Omental fat pad (tissue), 4 donors: ENCODE results near the gene KBTBD12. TPM values are rescaled to one million over a fixed set of nuclear protein-coding genes. Genes with fewer than 3 reads are reported as not detected.

Source experiments
- ATAC-seq: fragments of 150-250 bp; one replicate; pipeline ENCODE4 v1.9.1; 2016; ENCODE audit warnings: mild to moderate bottlenecking, moderate library complexity; ENCODE audit not compliant: low FRiP score
- DNase-seq: peaks from one replicate; pipeline ENCODE4 v3.0.0-alpha.2; 2019; ENCODE audit warnings: low spot score
- total RNA-seq, 4 donors: library from RNA; depleted of rRNA; stranded (reverse); fragments of >200 nt; gene quantifications; one replicate each; pipeline ENCODE4 v1.1.0, GENCODE V29; 2016
- TF ChIP-seq, protein P1 (sequence below), 3 donors: fragments of 450-650 bp; IDR thresholded peaks; one replicate each; pipeline ENCODE4 v1.5.1; 2016 to 2017; ENCODE audit warnings: antibody characterized with exemption in 3 of 3, mild to moderate bottlenecking in 3 of 3, moderate library complexity in 2 of 3

KBTBD12 gene
- total RNA-seq, 4 donors from 2014 or later, result 0.48 to 1.9 (median 0.60) TPM

- peak; percentile 13 for ATAC-seq
- no peak for DNase-seq
- TF ChIP-seq, protein P1, sequence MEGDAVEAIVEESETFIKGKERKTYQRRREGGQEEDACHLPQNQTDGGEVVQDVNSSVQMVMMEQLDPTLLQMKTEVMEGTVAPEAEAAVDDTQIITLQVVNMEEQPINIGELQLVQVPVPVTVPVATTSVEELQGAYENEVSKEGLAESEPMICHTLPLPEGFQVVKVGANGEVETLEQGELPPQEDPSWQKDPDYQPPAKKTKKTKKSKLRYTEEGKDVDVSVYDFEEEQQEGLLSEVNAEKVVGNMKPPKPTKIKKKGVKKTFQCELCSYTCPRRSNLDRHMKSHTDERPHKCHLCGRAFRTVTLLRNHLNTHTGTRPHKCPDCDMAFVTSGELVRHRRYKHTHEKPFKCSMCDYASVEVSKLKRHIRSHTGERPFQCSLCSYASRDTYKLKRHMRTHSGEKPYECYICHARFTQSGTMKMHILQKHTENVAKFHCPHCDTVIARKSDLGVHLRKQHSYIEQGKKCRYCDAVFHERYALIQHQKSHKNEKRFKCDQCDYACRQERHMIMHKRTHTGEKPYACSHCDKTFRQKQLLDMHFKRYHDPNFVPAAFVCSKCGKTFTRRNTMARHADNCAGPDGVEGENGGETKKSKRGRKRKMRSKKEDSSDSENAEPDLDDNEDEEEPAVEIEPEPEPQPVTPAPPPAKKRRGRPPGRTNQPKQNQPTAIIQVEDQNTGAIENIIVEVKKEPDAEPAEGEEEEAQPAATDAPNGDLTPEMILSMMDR (IDR thresholded peaks at IDR 0.05), result no peak
These were observed 91.3 kb downstream of the KBTBD12 start for GRCh38 chr3:128006061-128007032.

DNA sequence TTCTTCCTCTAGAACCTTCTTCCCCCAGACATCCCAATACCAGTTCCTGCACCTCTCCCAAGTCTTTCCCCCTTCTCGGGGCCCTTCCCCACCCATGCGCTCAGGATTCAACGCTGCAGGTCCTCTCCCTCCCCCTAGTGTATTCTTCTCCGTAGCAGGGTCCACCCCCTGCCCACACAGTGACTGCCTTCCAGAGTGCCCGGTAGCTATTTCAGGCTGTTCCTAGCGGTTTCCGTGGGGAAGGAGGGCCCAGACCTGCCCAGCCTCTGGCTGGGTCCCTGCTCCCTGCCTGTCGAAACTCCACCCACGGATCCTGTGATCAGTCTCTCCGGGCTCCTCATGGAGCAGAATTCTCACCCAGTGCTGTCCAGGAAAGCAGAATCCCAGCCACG, 92.0 kb downstream of the KBTBD12 start:
- TF ChIP-seq, protein P1 (IDR thresholded peaks at IDR 0.05), result no peak
- ATAC-seq (peak; percentile 6), DNase-seq (no peak)

- DNase-seq, result no peak
- ATAC-seq, result peak; percentile 66
- TF ChIP-seq, protein P1 (IDR thresholded peaks at IDR 0.05), result no peak
These were observed 95.2 kb downstream of the KBTBD12 start for GRCh38 chr3:128009952-128010846.

DNA sequence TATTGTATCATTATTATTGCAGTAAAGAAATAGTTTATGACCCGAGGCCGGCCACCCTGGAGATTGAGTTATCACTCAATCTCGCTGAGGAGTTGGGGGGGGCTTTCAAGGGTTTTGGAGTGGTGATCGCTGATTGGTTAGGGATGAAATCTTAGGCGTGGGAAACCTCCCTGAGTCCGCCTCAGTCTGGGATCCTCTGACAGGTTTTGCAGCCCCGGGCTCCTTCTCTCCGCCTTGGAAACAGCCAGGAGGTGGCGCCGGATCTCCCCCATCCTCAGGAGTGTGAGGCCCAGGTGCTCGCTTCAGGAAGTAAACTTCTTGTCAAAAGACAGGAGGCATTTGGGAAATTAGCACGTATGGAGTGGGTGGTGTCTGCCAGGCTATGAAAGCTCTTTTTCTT, 96.1 kb downstream of the KBTBD12 start:
- DNase-seq, result no peak
- TF ChIP-seq, protein P1 (IDR thresholded peaks at IDR 0.05), result no peak
- ATAC-seq, result peak; percentile 20

DNA sequence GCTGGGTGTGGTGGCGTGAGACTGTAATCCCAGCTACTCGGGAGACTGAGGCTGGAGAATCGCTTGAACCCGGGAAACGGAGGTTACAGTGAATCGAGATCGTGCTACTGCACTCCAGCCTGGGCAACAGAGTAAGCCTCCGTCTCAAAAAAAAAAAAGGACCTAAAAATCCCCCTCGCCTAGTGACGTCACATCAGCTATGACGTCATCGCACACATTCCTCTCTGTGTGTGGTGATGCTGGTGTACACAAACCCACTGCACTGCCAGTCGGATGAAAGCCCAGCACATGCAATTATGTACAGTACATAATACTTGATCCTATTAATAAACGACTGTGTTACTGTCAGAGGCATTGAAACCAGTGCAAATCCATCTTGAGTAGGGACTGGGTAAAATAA, 97.0 kb downstream of the KBTBD12 start:
- ATAC-seq (no peak), DNase-seq (no peak)
- TF ChIP-seq, protein P1 (IDR thresholded peaks at IDR 0.05), result no peak

- DNase-seq, result no peak
- no peak for ATAC-seq
- TF ChIP-seq, protein P1 (IDR thresholded peaks at IDR 0.05), result no peak
These were observed 99.5 kb downstream of the KBTBD12 start for GRCh38 chr3:128014548-128014947.
